Prostate gland (tissue), 2 donors: ENCODE measurements around the gene TNNT2.

Source experiments
- POLR2A ChIP-seq: fragments of 450-650 bp; IDR thresholded peaks from one replicate; pipeline ENCODE4 v1.6.1; 2016; ENCODE audit warnings: antibody characterized with exemption, mild to moderate bottlenecking
- POLR2AphosphoS5 ChIP-seq: sonication (generic); formaldehyde crosslinking; IDR thresholded peaks from one replicate; pipeline ENCODE4 v1.6.1; 2017; ENCODE audit warnings: antibody characterized with exemption
- TF ChIP-seq, protein P1 (sequence below), 4 experiments: fragments of 200-600 bp in 2 of 4; fragments of 450-650 bp in 2 of 4; sonication (generic) in 2 of 4; IDR thresholded peaks; 1 replicate in 3 of 4; 2 replicates in 1 of 4; pipeline ENCODE4 v1.5.1; 2016 to 2019; ENCODE audit warnings: antibody characterized with exemption in 4 of 4, mild to moderate bottlenecking in 2 of 4, moderate library complexity in 2 of 4

- TF ChIP-seq, protein P1, sequence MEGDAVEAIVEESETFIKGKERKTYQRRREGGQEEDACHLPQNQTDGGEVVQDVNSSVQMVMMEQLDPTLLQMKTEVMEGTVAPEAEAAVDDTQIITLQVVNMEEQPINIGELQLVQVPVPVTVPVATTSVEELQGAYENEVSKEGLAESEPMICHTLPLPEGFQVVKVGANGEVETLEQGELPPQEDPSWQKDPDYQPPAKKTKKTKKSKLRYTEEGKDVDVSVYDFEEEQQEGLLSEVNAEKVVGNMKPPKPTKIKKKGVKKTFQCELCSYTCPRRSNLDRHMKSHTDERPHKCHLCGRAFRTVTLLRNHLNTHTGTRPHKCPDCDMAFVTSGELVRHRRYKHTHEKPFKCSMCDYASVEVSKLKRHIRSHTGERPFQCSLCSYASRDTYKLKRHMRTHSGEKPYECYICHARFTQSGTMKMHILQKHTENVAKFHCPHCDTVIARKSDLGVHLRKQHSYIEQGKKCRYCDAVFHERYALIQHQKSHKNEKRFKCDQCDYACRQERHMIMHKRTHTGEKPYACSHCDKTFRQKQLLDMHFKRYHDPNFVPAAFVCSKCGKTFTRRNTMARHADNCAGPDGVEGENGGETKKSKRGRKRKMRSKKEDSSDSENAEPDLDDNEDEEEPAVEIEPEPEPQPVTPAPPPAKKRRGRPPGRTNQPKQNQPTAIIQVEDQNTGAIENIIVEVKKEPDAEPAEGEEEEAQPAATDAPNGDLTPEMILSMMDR (IDR thresholded peaks at IDR 0.05): no peak
- TF ChIP-seq POLR2AphosphoS5 (no peak), POLR2A (no peak)
These were observed 50.8 kb downstream of the TNNT2 start for GRCh38 chr1:201326710-201327109.
